Adipose tissue (tissue), 3 donors: ENCODE measurements around the gene SHFL. TPM values are rescaled to one million over a fixed set of nuclear protein-coding genes. Genes with fewer than 3 reads are reported as not detected.

ENCODE experiments used
- H3K27ac ChIP-seq: one replicate; pipeline ENCODE4 v1.5.1; 2013; ENCODE audit warnings: low read depth, low read length
- WGBS, 3 donors: extraction: QIAGEN DNeasy Blood & Tissue Kit; methylation state at CpG; one replicate each; pipeline ENCODE4 v1.1.7; 2013; 5-methylcytosine and 5-hydroxymethylcytosine counted together
- polyA plus RNA-seq, 3 donors: library from polyadenylated mRNA; stranded (reverse); fragments of 200-250 nt; gene quantifications; one replicate each; pipeline ENCODE4 v1.2.3, GENCODE V29; 2013
- donor health status: healthy with polysubstance abuse.
- donor health status: Bipolar disorder and iron deficiency.
- donor health status: healthy.

SHFL gene
- polyA plus RNA-seq, 3 donors, result 17.2 to 27.4 (median 22.2) TPM

- no peak overlapping the region for H3K27ac ChIP-seq
- 87 to 90% (median 87%) methylated on average over 21 of the region's 21 CpGs for WGBS, 3 donors
These were observed 30.9 kb downstream of the SHFL start for GRCh38 chr19:10116866-10117616.

GRCh38 chr19:10118960-10119359 lies 32.8 kb downstream of the SHFL start:
- no peak overlapping the region for H3K27ac ChIP-seq
- WGBS, 3 donors, result 31 to 50% (median 41%) methylated on average over 12 of the region's 12 CpGs

DNA sequence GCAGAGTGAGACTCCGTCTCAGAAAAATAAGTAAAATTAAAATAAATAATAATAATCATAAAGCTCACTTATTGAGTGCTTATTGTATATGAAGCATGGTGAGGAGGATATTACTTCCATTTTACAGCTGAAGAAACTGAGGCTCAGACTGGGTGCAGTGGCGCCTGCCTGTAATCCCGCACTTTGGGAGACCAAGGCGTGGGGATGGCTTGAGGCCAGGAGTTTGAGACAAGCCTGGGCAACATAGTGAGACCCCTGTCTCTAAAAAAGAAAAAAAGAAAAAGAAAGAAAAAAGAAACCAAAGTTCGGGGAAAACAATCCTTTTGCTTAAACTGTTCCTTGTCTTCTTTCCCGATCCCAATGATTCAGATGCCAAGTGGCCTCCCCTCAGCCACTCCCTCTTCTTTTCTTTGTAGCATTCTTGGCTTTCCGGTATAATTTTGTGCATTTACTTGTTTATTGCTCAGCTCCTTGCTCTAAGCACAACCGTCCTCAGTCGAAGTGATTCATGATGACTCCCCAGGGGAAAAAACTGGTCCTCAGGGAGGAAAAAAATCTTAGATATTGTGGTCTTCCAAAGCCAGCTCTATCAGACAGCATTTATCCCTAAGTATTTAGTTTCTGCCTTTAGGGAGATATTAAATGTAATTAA lies 34.5 kb downstream of the SHFL start:
- no peak overlapping the region for H3K27ac ChIP-seq
- WGBS, 3 donors, result 58 to 82% (median 61%) methylated on average over 9 of the region's 9 CpGs

GRCh38 chr19:10122045-10122444 lies 35.9 kb downstream of the SHFL start:
- WGBS, 3 donors, result 63 to 73% (median 72%) methylated on average over 6 of the region's 6 CpGs
- no peak overlapping the region for H3K27ac ChIP-seq

DNA sequence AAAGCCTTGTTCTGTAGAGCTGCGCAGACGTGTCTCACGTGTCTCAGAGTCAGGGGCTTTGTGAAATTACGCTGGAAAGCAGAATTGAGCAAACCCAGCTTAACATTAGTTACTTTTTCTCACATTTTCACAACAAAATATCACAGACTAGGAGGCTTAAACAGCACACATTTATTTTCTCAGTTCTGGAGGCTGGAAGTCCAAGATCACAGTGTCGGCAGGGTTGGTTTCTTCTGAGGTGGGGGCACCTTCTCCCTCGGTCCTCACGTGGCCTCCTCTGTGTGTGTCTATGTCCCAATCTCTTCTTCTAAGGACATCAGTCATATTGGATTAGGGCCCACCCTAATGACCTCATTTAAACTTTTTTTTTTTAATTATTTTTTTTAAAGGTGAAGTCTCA lies 38.3 kb downstream of the SHFL start:
- H3K27ac ChIP-seq, result no peak overlapping the region
- WGBS, 3 donors, result 95 to 97% (median 97%) methylated on average over 7 of the region's 7 CpGs

DNA sequence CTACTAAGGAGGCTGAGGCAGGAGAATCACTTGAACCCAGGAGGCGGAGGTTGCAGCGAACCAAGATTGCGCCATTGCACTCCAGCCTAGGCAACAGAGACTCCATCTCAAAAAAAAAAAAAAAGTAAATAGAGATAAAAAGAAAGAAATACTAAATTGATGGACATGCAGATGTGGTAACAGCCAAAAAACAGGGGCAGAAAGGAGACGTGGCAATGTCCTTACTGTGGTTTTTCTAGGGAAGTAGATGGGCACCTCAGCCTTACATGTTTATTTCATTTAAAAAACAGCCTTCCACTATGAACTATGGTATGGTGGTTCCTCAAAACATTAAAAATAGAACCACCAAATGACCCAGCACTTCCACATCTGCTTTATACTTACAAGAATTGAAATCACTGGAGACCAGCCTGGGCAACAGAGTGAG lies 40.1 kb downstream of the SHFL start:
- 52 to 94% (median 64%) methylated on average over 4 of the region's 4 CpGs for WGBS, 3 donors
- no peak overlapping the region for H3K27ac ChIP-seq

DNA sequence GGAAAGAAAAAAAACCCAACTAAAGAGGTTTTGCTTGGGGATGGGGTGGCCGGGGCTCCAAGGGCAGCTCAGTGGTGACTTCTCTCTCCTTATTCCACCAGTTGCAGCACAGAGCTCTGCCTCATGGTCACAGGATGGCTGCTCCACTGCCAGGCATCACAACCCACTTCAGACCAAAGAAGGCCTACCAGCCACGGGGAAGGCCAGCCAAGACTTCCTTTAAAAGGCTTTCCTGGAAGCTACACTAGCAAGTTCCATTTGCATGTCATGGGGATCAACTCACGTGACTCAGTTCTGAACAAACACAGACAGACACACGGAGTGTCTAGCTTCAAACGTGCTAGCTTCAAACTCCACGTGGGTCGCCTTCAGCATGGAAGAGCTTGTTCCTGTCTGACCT lies 46.8 kb downstream of the SHFL start:
- WGBS, 3 donors, result 88 to 96% (median 95%) methylated on average over 7 of the region's 7 CpGs
- H3K27ac ChIP-seq, result no peak overlapping the region

DNA sequence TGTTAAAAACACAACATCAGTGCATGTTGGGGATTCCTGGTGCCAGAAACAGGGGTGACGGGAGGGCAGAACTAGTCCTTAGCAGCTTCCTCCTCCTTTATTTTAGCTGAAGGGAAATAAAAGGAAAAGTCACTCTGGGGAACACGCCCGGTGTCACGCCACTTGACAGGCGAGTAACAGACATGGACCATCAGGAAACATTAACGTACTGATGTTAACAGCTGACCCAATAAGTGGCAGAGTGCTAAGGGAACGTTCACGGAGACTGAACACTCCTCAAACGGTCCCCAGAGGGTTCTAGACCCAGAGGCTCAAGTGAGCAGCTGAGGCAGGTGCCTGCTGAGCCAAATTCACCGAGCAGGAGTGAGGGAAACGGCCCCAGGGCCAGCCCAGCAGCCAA lies 47.5 kb downstream of the SHFL start:
- 88 to 92% (median 91%) methylated on average over 11 of the region's 11 CpGs for WGBS, 3 donors
- H3K27ac ChIP-seq, result no peak overlapping the region

DNA sequence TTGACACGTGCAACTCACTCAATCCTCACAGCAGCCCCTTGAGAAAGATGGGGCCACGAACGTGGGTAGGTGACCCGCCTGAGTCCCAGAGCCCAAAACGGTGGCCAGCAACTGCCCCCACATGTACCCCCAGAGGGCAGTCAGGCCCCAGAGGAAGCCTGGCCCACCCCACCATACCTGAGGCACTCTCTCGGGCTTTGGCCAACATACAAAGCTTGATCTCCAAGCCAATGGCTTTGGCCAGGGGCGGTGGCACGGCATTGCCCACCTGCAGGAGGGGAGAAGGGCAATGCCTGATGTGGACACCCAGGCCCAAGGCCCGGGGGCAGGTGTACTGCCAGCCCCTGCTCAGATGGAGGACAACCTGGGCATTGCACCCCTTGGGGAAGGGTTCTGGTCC lies 47.9 kb downstream of the SHFL start:
- WGBS, 3 donors, result 93 to 95% (median 93%) methylated on average over 7 to 9 of the region's 9 CpGs
- H3K27ac ChIP-seq, result no peak overlapping the region

DNA sequence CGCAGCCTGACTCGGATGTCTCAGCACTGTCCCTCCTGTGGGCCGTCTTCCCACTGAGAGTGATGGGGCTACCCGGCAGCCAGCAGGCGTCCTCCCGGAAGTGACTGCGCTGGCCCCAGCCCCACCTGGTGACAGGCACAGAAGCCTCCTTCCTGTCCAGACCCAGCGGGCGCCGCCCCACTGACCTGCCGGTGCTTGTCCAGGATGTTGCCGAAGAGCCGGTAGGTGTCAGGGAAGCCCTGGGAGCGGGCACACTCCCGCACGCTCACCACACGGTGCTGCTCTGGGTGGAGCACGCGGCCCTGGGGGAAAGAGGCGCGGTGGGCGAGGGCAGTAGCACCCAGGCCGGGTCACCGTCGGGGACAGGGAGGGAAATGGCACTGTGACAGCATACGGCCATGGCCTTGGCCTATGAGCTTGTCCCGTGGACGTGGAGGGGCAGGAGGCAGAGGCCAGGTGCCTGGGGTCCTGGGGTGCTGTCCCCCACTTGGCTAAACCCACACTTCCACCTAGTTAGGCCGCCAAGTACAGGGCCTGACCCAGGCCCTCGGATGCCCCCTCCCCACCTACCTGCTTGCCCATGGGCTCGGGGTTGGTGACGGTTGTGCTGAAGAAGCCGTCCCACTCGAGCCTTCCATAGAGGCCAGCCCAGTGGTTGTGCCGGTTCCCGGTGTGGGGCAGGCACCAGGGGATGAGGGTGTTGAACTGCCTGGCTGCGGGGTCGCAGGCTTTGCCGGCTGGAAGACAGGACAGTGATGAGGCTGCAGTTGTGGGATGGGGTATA lies 49.6 kb downstream of the SHFL start:
- WGBS, 3 donors, result 89 to 92% (median 91%) methylated on average over 31 to 39 of the region's 39 CpGs
- H3K27ac ChIP-seq, result no peak overlapping the region

GRCh38 chr19:10136936-10137335 lies 50.8 kb downstream of the SHFL start:
- H3K27ac ChIP-seq, result no peak overlapping the region
- 94 to 95% (median 95%) methylated on average over 14 of the region's 14 CpGs for WGBS, 3 donors

DNA sequence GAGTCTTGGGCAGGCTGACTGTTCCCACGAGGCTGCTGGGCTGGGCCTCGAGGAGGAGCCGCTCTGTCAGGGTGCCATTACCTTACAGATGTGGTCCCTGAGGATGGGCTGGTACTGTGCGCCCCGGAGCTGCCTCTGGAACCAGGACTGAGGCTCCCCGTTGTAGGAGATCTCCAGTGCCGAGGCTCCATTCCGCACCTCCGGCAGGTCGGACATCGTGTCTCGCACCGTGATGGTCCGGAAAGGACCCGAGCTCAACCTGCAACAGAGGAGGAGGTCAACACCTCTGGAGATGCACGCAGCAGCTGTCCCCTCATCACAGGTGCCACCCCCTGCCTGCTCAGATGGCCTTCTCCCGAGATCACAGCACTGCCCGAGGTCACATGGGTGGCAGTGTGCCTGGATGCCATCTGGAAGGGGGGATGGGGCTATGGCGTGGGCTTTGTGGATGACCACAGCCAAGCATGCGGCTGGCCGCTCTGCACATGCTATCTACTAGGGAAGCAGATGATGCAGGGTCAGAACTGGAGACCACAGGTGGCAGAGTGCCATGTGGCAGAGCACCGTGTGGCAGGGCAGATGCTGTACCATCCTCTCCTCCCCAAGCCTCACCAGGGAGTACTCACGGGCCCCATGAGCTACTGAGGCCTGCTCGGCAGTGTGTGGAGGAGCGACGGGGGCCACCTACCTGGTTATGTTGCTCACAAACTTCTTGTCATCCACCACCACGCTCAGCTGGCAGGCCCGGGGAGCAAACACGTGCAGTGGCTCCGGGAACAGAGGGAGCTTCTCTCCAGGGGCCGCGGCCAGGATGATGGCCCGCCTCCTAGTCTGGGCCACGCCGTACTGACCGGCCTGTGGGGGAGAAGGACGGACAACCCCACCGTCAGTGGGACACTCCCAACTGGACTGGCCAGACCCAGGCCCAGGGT lies 51.9 kb downstream of the SHFL start:
- WGBS, 3 donors, result 89 to 92% (median 90%) methylated on average over 38 of the region's 38 CpGs
- no peak overlapping the region for H3K27ac ChIP-seq

DNA sequence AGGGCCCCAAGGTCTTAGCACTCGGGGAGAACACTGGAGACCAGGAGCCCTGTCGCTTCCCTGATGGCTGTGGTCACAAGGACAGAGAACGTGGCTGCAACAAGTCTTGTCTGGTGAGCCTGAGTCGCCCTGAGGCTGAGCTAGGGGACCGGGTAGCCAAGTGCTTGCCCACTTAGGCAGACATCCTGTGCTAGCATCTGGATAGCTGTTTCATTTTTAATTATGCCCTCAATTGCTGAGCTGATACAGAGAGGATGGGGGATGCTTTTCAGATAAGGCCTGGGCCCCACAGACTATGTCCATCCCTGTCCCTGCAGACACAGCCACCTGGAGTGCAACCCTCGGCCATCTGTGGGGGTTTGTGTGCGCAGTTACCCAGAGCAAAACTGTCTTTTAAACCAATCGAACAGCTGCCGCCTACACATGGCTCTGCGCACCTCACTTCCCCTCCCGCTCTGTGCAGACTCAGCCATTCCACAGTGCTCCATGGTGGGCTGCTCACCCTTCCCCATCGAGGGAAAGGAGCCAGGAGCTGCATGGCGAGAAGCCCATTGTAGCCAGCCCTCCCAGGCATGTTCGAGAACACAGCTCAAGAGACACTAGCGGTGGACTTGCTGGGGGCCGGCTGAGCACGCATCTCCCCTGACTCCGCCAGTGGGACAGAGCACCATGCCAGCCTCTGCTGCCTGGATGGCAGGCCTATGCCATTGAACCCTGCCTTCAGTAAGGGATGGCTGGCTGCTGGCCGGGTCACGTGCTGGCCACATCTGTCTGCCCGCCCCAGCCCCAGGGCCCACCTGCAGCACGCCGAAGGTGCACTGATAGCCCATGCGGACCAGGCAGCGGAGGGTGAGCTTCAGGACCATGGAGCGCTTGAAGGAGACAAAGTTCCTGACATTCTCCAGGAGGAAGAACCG lies 53.0 kb downstream of the SHFL start:
- WGBS, 3 donors, result 93 to 95% (median 95%) methylated on average over 27 of the region's 27 CpGs
- no peak overlapping the region for H3K27ac ChIP-seq

DNA sequence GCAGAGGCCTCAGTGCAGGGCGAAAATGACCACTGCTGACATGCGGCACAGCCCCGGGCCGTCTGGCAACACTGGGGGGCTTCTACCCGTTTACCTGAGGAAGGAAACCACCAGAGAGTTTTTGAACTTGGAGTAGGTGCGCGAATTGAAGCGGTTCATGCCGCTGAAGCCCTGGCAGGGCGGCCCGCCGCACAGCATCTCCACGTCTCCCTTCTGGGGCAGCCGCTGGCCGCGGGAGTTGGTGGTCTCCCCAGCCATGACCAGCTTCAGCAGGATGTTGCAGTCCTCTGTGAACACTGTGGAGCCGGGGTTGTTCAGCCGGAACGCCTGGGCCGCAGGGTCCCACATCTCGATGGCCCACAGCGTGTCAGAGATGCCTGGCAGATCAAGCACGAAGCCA lies 53.8 kb downstream of the SHFL start:
- H3K27ac ChIP-seq, result no peak overlapping the region
- 96 to 97% (median 96%) methylated on average over 23 of the region's 23 CpGs for WGBS, 3 donors

DNA sequence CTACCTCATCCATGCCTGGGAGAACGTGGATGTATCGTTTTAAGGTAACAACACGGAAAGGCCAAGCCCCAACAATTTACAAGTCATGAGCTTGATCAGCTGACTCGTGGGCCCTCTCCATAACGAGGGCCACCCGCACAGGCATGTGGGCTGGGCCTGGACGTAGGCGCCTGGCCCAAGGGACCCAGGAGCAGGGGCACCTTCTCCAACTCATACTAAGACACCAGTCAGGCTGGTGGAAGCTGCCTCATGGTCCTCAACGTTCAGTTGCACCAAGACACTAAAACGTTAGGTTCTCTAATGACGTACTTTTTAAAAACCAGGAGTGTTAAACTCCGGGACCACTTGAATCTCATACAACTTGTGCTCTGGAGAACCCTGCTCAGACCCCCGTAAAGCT lies 55.4 kb downstream of the SHFL start:
- no peak overlapping the region for H3K27ac ChIP-seq
- WGBS, 3 donors, result 89 to 93% (median 92%) methylated on average over 13 of the region's 13 CpGs

- H3K27ac ChIP-seq, result no peak overlapping the region
- 95 to 97% (median 97%) methylated on average over 18 of the region's 18 CpGs for WGBS, 3 donors
These were observed 55.9 kb downstream of the SHFL start for GRCh38 chr19:10141973-10142372.
